Measurements from ENCODE around the gene DNM1. TPM values are rescaled to one million over a fixed set of nuclear protein-coding genes. Genes with fewer than 3 reads are reported as not detected.

The DNM1 gene
- total RNA-seq, 6 donors from 2014 or later, result 1.4 to 17.8 (median 7.9) TPM

Small RNAs within 50 kb of the gene (small RNA-seq; reads per million reads assigned to genes)
- 15.1 to 71.9 (median 20.0) reads per million in 4 donors for gene MIR199B
- gene MIR3154, result 0 reads per million in 4 donors

Other genes with a start within 250 kb of the DNM1 start
- gene EEIG1, start 222.4 kb upstream of the DNM1 start, total RNA-seq, result 10 to 100 TPM; 17.8 to 60.7 (median 48.0) TPM
- gene NAIF1, start 136.1 kb upstream of the DNM1 start, total RNA-seq, result 10 to 100 TPM in 5 of 6 donors, 1 to 10 TPM in 1; 8.0 to 37.7 (median 13.0) TPM
- gene SLC25A25, start 135.1 kb upstream of the DNM1 start, total RNA-seq, result 10 to 100 TPM; 23.6 to 40.2 (median 33.7) TPM
- 100 to 1,000 TPM in 1 of 6 donors, 10 to 100 TPM in 5; 45.9 to 116 (median 61.1) TPM for gene PTGES2, start 75.7 kb upstream of the DNM1 start, total RNA-seq
- gene LCN2, start 53.9 kb upstream of the DNM1 start, total RNA-seq, result 100 to 1,000 TPM in 2 of 6 donors, 10 to 100 TPM in 3, 1 to 10 TPM in 1; 9.0 to 193 (median 38.2) TPM
- 100 to 1,000 TPM in 3 of 6 donors, 10 to 100 TPM in 3; 62.4 to 204 (median 102) TPM for gene BBLN, start 43.1 kb upstream of the DNM1 start, total RNA-seq
- 100 to 1,000 TPM in 3 of 6 donors, 10 to 100 TPM in 3; 53.4 to 136 (median 95.5) TPM for gene CIZ1, start 11.8 kb upstream of the DNM1 start, total RNA-seq
- 100 to 1,000 TPM in 2 of 6 donors, 10 to 100 TPM in 4; 78.4 to 138 (median 93.8) TPM for gene GOLGA2, start 72.6 kb downstream of the DNM1 start, total RNA-seq
- 10 to 100 TPM; 13.7 to 28.3 (median 22.8) TPM for gene SWI5, start 72.9 kb downstream of the DNM1 start, total RNA-seq
- gene TRUB2, start 119.1 kb downstream of the DNM1 start, total RNA-seq, result 10 to 100 TPM in 3 of 6 donors, 1 to 10 TPM in 3; 6.9 to 24.1 (median 9.7) TPM
- 10 to 100 TPM; 36.1 to 83.8 (median 55.2) TPM for gene COQ4, start 119.5 kb downstream of the DNM1 start, total RNA-seq
- 10 to 100 TPM; 17.8 to 30.1 (median 19.5) TPM for gene SLC27A4, start 137.1 kb downstream of the DNM1 start, total RNA-seq
- 10 to 100 TPM; 11.1 to 57.9 (median 28.7) TPM for gene URM1, start 168.0 kb downstream of the DNM1 start, total RNA-seq
- gene CERCAM, start 217.5 kb downstream of the DNM1 start, total RNA-seq, result 10 to 100 TPM in 5 of 6 donors, 1 to 10 TPM in 1; 9.2 to 47.1 (median 15.4) TPM